Right lung (tissue), 10 donors: ENCODE data around the gene OSBPL1A. TPM values are rescaled to one million over a fixed set of nuclear protein-coding genes. Genes with fewer than 3 reads are reported as not detected.

Source experiments
- DNase-seq, 2 donors: peaks; one replicate each; pipeline ENCODE4 v3.0.0-alpha.2; 2013
- long read RNA-seq, 8 donors: transcript quantifications; one replicate each; lab custom pipeline, GENCODE V29; 2026
- polyA plus RNA-seq, 5 donors: library from polyadenylated mRNA; unstranded; fragments of 120-200 nt; gene quantifications; one replicate each; pipeline versions ENCODE4 v1.2.1 to v1.2.3, GENCODE V29; 2013; ENCODE audit warnings: inconsistent platforms in 1 of 5, low replicate concordance in 1 of 5; ENCODE audit not compliant: insufficient read length in 5 of 5, insufficient read depth in 1 of 5

The OSBPL1A gene
- 10 to 100 TPM; 48.6 to 62.6 (median 60.8) TPM for polyA plus RNA-seq
- long read RNA-seq, donor 1, transcript OSBPL1A-204 (14 exons, 3,317 nt) = major isoform, 10 of 10 reads
- long read RNA-seq, donor 1, partial matches to known transcripts = 0 of 10 reads
- long read RNA-seq, donor 1, other reads (novel, unspliced or antisense) = 0 of 10 reads
- long read RNA-seq, donor 2, full-length matches to known transcripts = 6 of 6 reads
- long read RNA-seq, donor 2, partial matches to known transcripts = 0 of 6 reads
- long read RNA-seq, donor 2, other reads (novel, unspliced or antisense) = 0 of 6 reads
- long read RNA-seq, donor 3, transcript OSBPL1A-204 (14 exons, 3,317 nt) = major isoform, 7 of 8 reads
- long read RNA-seq, donor 3, partial matches to known transcripts = 0 of 8 reads
- long read RNA-seq, donor 3, other reads (novel, unspliced or antisense) = 0 of 8 reads
- long read RNA-seq, donor 4 = 0 reads
- long read RNA-seq, donor 5, full-length matches to known transcripts = 4 of 9 reads
- long read RNA-seq, donor 5, partial matches to known transcripts = 5 of 9 reads
- long read RNA-seq, donor 5, other reads (novel, unspliced or antisense) = 0 of 9 reads
- long read RNA-seq, donor 6, full-length matches to known transcripts = 17 of 17 reads
- long read RNA-seq, donor 6, partial matches to known transcripts = 0 of 17 reads
- long read RNA-seq, donor 6, other reads (novel, unspliced or antisense) = 0 of 17 reads
- long read RNA-seq, donor 7, full-length matches to known transcripts = 4 of 56 reads
- long read RNA-seq, donor 7, partial matches to known transcripts = 52 of 56 reads
- long read RNA-seq, donor 7, other reads (novel, unspliced or antisense) = 0 of 56 reads
- long read RNA-seq, donor 8, partial matches to known transcripts = 0 of 1 reads
- long read RNA-seq, donor 8, other reads (novel, unspliced or antisense) = 0 of 1 reads

- DNase-seq = peak; percentile 93 to 94
Measured at GRCh38 chr18:24397694-24398368, at the start of gene OSBPL1A. Gene OSBPL1A, minus strand, starts transcription at chr18:24397824. Its CDS starts 20,291 bp downstream, at chr18:24377533.

GRCh38 chr18:24446953-24447538 lies 49.4 kb upstream of the OSBPL1A start:
- peak in 1 of 2 donors; percentile 17 for DNase-seq

- DNase-seq = no peak
Measured at GRCh38 chr18:24446453-24446852, 48.8 kb upstream of the OSBPL1A start.

GRCh38 chr18:24443870-24444269 lies 46.2 kb upstream of the OSBPL1A start:
- DNase-seq = no peak

- DNase-seq = no peak
Measured at GRCh38 chr18:24436939-24437338, 39.3 kb upstream of the OSBPL1A start.

GRCh38 chr18:24432618-24433017 lies 35.0 kb upstream of the OSBPL1A start:
- DNase-seq = no peak

GRCh38 chr18:24429188-24429587 lies 31.6 kb upstream of the OSBPL1A start:
- DNase-seq = no peak

- no peak for DNase-seq
Measured at GRCh38 chr18:24428709-24429108, 31.1 kb upstream of the OSBPL1A start.

- DNase-seq = no peak
Measured at GRCh38 chr18:24427484-24427883, 29.9 kb upstream of the OSBPL1A start.

- peak; percentile 83 to 84 for DNase-seq
Measured at GRCh38 chr18:24426398-24427294, 29.0 kb upstream of the OSBPL1A start, which contains the start of gene IMPACT. Gene IMPACT, plus strand, starts transcription at chr18:24426670. Its CDS starts 87 bp downstream, at chr18:24426757.

- DNase-seq = no peak
Measured at GRCh38 chr18:24426073-24426397, 28.4 kb upstream of the OSBPL1A start.

GRCh38 chr18:24421831-24422230 lies 24.2 kb upstream of the OSBPL1A start:
- no peak for DNase-seq

GRCh38 chr18:24420551-24420950 lies 22.9 kb upstream of the OSBPL1A start:
- DNase-seq = no peak

- DNase-seq = no peak
Measured at GRCh38 chr18:24417480-24417879, 19.9 kb upstream of the OSBPL1A start.

- DNase-seq = no peak
Measured at GRCh38 chr18:24414349-24415003, 16.9 kb upstream of the OSBPL1A start.

- DNase-seq = no peak
Measured at GRCh38 chr18:24413148-24413547, 15.5 kb upstream of the OSBPL1A start.

GRCh38 chr18:24408496-24408895 lies 10.9 kb upstream of the OSBPL1A start:
- DNase-seq = no peak

GRCh38 chr18:24404591-24404990 lies 7.0 kb upstream of the OSBPL1A start:
- DNase-seq = no peak

GRCh38 chr18:24403076-24403475 lies 5.5 kb upstream of the OSBPL1A start:
- DNase-seq = no peak
